ENCODE data around the gene SOD3.

GRCh38 chr4:24754571-24754970, 40.8 kb upstream of the SOD3 start:
- TF ChIP-seq POLR2AphosphoS5 (IDR thresholded peaks at IDR 0.05) (no peak), CTCF (IDR thresholded peaks at IDR 0.05) (no peak), POLR2A (IDR thresholded peaks at IDR 0.05) (no peak)
